ENCODE results near the gene TAL2.
"Not testable (repeated sequence)": the region's sequence is repeated elsewhere in the genome, so short reads cannot be mapped to it uniquely, and the experiment has no call there.

Gene TAL2

DNA sequence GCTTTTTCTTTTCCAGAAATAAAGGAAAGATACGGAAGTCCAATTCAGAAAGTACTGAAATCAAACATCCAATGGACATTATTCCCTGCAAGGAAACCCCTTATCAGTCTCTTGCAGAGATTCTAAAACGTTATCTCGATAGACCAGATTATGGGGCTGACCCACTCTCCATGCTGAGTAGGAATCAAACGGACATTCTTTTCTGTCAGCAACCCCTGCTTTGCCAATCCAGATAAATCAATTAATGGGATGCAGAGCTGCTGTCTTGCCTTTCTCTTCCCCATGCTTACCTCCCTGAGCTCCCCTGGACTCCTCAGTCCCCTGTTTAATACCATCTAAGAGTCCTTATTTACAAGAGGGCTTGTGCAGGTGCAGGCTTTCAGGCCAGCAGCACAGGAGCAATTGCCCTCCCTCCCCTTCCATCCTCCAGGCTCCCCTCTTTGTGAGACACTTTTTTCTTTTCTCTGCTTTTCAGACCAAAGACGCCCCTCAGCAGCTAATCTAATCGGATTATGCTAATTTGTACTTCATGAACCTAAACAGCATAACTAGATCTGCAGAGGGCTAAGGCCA lies 14.2 kb downstream of the TAL2 start:
- no peak for DNase-seq

DNA sequence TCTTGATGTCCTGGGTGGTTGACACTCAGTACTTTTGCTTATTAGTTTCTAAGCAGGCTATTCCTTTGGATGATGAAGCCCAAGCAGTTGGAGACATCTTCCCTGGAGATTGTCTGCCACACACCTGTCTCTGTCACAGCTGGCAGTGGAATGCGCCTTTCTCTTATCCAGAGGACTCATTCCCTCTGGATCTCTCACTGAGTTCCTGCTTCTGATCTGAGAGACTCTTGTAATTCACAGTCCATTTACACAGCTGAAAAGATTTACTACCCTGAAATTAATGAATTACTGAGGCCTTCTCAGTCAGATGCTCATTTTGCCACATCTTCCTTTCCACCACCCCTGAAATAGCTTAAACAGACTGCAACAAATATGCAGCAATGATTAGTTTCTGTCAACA lies 15.9 kb downstream of the TAL2 start:
- DNase-seq = no peak

DNA sequence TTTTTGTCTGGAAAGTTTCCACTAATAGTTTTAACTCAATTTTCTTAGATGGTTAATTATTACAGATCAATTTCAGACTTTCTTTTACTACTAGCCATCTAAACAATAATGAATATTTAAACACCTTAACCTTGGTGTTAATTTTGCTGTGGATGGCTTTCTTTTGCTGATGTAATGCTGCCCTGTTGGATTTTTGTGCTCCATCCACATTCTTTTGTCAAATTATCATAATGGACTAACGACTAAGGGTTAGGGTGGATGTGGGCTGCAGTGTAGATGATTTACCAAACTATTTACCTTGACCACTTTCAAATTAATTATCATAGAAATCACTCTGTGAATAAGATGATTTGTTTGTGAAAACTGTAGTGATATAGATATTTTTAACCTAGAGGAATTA lies 16.5 kb downstream of the TAL2 start:
- DNase-seq = no peak

DNA sequence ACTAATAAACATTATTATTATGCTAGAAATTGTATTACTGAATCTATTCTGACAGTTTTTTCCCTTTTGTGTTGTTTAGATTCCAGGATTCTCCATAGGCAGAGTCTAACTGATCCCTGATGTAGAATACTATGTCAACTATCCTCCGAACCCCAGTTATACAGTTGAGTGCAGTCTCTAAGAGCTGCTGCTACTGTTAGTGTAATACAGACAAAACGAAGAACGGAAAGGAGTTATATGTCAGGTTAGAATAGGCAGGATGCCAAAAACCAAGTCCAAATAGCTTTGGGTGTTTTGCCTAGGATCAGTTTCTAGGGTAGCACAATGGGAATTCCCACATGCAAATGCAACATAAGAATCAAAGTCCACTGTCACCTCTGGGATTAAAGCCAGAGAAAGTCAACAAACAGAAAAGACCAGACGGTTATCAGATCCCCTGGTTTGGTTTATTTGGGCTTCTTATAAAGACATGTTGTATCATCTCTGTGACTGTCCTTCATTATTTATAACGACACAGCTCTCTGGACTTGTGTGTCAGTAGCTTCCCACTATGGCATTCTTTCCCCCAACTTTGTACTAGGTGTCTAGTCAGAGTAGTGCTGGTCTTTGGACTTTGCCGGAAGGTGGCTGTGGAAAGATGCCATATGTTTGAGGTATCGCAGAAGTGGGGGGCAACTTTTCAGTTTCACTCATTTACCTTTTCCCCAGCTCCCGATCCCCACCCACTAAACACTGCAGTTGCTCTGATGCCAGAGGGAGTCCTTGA lies 17.2 kb downstream of the TAL2 start:
- no peak for DNase-seq

DNA sequence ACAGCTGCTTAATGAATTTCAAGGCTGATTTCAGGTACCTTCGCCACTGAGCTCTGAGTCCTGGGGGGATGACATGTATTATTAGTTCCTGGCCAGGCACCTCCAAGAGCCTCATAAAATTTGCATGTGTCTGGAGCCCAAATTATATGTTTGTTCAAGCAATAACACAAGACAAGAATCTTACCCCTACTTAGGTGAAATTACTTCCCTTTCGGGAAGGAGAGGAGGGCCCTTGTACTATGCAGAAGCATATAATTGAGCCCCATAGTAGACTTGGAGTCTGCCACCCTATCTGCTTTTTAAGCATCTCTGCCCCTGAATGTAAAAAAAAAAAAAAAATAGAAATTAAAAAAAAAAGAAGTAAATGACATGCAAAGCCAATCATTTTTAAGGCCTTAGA lies 19.1 kb downstream of the TAL2 start:
- no peak for DNase-seq

DNA sequence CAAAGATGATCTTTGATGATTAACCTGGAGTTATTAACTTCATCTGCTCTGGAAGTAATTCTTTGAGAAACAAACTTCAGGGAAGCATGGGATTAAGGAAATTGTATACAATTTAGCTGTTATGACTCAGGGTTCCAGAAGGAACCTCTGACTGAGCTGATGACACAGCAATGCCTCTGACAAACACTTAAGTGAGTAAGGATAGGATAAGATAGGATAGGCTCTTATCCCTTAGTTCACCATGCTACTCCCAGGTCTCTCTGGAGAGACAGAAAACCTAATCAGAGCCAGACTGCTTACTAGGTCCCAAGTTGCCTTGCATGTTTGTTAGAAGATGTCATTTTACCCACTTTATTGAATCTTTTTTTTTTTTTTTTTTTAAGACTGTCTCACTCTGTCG lies 19.5 kb downstream of the TAL2 start:
- no peak for DNase-seq

DNA sequence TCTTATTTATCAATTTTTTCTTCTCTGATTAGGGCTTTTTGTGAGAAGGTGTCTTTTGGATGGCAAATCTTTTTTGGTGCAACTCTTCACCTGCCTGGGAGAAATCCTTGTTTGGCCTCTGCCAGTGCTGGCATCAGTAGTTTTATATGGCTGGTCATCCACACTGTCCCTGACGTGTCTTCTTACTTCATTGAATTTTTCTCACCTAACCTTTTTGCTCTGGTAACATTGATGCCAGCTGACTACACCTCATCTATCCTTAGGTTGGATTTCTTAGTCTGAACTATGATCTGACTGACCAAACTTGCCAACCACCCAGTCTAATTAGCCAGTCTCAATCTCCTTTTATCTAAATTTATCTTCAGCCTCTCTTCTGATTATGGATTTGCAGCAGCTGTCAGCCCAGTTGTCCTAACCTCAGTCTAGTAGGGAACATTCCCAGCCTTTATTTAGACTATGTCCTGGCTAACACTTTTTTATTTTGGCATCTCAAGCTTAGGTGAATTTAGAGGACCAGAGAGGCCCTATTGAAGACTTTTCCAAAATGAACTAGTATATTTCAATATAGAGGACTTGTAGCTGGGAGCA lies 21.5 kb downstream of the TAL2 start:
- no peak for DNase-seq

DNA sequence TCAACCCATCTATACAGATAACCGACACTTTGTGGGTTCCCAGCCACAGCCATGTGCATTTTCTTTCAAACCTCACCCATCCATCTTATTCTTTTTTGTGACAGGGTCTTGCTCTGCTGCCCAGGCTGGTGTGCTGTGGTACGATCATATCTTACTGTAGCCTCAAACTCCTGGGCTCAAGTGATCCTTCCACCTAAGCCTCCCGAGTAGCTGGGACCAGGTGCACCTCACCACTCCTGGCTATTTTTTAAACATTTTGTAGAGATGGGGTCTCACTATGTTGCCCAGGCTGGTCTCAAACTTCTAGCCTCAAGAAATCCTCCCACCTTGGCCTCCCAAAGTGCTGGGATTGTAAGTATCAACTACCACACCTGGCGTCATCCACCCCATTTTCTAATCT lies 24.7 kb downstream of the TAL2 start:
- no peak for DNase-seq

DNA sequence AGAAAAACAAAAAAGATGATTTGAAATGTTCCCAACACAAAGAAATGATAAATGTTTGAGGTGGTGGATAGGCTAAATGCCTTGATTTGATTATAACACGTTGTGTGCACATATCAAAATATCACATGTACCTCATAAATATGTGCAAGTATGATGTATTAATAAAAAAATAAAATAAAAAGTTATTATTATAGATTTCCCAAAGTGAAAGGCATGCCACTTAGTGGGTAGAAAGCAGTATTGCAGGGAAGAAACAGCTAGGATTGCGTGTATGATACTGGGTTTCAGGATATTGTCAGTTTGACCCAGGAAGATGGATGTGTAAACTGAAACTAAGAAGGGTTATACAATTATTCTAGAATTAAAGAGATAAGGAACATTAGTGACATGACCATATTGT lies 28.5 kb downstream of the TAL2 start:
- DNase-seq = no peak

DNA sequence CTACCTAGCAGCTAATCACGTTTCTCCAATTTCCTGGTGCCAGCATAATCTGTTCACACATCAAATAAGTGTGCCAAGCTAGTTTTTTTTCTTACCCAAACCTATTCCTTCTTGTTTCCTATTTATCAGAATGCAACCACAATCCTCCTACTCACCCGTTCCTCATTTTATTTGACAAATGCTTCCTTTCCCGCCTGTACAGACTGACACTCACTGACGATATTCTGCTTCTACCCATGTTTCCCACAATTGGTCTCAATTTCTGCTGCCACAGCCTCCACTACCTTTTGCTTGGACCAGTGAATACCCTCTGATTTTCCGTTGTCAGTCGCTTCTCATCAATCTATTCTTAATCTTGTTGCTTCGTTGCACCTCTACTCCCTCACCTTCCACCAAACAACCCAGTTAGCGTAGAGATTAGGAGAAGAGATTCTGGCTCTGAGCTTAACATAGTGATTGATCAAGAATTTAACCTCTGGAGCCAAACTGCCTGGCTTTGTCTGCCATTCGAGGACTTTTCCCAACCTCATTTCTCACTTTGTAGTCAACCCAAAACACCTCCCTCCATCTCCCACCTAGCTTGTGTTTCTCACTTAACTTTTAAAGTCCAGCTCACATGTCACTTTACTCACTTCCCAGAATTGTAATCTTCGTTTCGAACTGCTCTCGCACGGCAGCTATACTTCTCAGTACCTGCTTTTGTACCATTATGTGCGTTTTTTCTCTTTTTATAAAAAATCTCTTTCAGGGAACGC lies 31.4 kb downstream of the TAL2 start:
- no peak for DNase-seq

DNA sequence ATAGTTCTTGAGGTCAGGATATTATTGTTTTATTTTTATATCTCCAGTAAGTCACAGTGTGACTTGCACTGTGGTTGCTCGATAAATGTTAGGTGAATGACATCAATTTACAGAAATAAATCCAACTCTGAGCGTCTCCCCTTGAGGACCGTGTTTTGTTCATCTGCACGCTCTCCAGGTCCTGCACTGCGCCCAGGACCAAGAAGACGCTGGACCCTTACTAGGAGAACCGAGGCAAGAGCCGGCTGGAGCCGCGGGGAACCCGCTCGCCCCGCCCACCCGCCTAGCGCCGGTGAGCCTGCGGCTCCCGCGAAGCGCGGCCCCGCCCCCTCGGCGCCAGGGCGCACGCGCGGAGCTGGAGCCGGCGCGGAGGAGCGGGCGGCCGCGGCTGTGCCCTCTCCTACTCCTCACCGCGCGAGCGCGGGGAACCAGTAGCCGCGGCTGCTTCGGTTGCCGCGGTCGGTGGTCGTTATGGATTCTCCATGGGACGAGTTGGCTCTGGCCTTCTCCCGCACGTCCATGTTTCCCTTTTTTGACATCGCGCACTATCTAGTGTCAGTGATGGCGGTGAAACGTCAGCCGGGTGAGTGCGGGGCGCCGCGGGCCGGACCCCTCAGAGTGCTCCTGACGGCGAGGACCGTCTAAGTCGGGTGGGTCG lies 32.1 kb downstream of the TAL2 start, which contains the start of gene TMEM38B:
TSS of gene TMEM38B (plus strand) at position 352 of the 658 bp plus-strand sequence. CDS start at position 472, 120 bp downstream.
- DNase-seq = peak; percentile 66

DNA sequence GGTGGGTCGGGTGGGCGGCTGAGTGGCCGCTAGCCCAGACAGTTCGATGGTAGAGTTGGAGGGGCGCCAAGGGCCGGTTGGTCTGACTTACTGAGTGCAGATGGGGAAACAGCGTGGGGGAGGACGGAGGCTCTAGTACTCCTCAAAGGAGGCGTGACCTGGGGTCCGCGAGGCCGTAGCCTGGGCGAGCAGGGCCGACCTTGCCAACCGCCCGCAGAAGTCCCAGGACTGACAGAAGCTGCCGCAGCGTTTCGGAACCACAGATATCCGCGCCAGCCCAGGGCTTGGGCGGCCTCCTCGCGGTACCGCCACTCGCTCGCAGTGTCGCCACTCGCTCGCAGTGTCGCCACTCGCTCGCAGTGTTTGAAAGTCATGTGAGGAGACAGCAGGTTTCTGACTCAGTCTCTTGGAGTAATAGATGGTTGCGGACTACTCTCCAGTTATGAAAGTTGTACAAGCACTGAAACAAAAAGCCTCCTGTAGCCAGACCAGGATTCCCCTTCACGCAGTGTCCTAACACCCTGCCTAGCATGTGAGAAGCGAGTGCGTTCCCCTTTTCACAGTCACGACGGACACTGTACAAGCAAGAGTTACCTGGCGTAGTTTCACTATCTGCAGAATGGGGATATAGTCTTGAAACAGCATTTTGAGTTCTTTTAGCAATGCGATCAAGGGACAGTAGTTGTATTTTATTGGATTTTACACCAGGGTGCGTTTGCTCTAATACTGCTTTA lies 32.8 kb downstream of the TAL2 start:
- peak; percentile 28 for DNase-seq

DNA sequence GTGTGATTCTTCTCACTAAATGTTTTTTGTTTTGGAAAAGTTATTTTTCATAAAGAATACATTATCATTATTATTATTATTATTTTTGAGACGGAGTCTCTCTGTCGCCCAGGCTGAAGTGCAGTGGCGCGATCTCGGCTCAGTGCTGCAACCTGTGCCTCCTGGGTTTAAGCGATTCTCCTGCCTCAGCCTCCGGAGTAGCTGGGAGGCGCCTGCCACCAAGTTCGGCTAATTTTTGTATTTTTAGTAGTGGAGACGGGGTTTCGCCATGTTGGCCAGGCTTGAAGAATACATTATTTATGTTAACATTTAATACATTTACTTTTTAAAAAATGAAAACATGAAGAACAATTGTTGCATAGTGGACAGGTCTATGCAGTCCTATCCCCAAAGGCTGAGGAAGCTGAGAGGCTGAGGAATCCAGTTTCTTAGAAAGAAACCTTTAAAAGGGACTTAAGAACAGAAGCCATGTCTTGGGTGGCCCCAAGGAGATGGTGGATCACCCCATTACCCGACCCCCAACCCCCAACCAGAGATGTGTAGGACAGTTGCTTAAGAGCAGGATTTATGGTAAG lies 34.0 kb downstream of the TAL2 start:
- DNase-seq = no peak

DNA sequence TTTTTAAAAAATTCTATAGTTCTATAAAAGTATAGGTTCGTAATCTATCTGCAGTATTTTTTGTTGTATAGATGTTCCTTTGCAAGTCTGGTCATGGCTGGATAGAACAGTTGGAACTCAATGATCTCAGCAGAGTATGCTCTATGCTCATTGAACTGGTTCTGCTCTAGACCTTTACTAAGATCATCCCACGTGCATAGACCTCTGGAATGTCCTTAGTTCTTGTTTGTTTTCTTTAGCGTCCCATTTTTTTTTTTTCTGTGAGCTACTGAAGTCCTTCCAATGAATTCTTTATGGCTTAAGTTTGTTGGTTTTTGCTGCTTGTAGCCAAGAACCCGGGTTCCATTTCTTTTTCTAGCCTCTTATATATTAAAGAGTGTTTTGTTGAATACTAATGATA lies 35.6 kb downstream of the TAL2 start:
- DNase-seq = no peak

DNA sequence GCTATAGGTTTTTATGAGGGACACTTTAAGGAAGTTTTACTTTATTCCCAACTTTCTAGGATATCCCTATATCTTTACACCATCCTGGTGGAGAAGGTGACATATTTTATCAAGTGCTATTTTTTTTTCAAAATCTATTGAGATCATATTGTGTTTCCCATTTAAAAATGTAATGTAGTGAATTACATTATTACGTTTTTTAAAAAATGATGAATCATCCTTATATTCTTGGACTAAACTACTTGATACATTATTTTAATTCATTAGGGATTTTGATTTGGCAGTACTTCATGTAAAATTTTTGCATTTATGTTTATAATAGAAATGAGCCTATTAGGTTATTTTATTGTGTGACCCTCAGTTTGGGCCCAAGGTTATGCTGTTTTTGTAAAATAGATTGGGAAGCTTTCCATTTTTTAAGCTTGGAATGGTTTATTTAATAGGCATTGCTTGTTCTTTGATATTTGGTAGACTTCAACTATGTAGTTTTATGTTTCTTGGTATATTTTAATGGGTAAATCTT lies 36.2 kb downstream of the TAL2 start:
- no peak for DNase-seq

DNA sequence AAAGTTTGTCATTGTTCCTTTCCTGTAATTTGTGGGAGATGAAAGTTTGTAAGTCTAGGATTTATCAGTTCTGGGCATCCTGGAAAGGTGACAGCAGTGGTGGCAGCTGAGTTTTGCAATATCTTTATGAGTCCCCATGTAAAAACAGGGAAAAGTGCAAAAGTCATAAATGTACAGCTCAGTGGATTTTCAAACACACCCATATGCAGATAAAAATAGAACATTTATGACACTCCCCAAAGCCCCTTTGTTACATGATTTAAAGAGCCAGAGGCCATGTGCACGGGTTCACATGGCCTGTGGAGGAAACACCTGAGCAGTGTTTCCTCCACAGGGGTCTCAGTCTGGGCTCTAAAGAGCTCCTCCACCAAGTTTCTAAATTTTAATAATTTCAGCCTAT lies 38.4 kb downstream of the TAL2 start:
- DNase-seq = no peak

DNA sequence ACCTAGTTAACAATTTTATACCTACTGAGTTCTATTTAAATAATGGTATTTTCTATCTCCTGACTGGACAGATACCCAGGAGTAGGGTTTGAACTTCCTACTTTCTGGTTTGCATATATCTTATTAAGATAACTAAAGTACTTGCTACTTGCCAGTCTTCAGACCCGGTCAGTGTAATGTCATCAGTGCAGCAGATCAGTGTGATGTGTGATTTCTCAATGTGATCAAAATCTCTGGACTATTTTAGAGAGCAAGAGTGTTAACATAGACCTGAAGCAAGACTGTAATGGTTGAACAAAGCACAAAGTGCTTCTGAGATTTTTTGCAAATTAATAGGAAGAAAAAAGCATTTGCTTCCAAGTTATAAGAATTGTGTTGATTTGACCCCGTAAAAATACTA lies 38.9 kb downstream of the TAL2 start:
- no peak for DNase-seq

DNA sequence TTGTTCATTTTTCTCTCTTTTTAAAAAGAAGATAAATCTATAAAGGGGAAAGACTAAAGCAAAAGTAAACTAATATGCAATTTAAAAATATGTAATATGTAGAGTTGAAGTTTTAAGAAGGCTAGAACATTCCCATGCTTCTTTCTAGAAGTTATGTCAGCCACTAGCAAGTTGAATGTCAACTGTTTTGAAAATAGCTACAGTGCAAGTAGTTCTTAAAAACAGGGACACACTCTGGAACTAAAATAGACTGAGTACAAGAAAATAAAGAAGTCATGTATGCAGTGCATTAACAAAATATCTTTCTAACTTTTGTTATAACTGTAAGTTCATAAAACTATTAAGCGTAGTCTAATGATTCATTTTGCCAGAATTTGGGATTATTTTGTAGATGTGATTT lies 40.0 kb downstream of the TAL2 start:
- DNase-seq = no peak

DNA sequence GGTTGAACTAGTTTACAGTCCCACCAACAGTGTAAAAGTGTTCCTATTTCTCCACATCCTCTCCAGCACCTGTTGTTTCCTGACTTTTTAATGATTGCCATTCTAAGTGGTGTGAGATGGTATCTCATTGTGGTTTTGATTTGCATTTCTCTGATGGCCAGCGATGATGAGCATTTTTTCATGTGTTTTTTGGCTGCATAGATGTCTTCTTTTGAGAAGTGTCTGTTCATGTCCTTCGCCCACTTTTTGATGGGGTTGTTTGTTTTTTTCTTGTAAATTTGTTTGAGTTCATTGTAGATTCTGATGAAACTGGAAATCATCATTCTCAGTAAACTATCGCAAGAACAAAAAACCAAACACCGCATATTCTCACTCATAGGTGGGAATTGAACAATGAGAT lies 41.4 kb downstream of the TAL2 start:
- not testable (repeated sequence) for DNase-seq

DNA sequence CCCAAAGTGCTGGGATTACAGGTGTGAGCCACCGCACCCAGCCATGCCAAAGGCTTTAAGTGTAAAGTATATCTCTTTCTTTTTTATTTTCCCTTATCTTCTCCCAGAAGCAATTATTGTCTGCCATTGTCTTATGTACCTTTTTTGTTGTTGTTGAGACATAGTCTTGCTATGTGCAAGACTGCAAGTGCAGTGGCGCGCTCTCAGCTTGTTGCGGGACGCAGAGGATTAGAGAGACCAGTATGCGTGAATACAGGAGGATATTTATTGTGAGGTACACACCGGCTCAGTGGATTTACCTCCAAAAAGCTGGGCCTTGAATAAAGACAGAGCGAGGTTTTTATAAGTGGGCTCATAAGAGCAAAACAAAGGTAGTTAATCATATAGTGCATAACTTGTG lies 43.9 kb downstream of the TAL2 start:
- no peak for DNase-seq

DNA sequence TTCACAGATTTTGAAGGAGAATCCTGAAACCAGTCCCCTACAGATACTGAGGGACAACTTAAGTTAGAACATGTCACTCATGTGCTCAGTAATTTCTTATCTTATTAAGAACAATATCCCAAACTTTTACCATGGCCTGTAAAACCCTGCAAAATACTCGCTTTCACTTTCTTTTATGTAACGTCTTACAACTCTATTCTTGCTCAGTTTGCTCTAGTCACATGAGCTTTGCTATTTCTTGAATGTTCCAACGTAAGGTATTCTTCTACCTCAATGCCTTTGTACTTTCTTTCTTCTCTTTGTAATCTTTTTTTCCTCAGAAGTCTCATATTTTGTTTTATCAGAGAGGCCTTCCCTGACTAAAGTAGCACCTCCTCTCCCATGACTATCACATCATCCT lies 46.1 kb downstream of the TAL2 start:
- DNase-seq = no peak

DNA sequence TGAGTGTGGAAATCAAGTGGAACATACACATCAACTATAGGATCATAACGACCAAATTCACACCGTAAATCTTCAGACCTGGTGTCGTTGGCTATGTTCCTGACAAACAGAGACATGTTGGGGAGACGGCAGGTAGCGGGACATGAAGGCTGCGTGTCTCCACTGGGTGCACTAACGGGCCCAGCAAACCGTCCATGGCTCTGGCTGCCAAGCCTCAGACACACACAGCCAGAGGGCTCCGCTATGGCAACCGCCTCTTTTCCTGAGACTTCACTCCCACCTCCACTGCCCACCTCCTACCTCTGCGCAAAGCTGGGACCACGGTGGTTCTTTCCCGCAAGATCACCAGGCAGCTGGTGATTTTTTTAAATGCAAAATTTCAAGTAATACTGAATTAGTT lies 48.4 kb downstream of the TAL2 start:
- no peak for DNase-seq

Measured in activated CD4-positive, alpha-beta T cell treated with anti-CD3 and anti-CD28 coated beads for 1 hour (primary cell).